GM12873 (cell line): ENCODE data around the gene CTU1.

Experiments
- CTCF ChIP-seq: IDR thresholded peaks from 2 replicates; pipeline ENCODE4 v1.5.1; 2012; ENCODE audit warnings: low read depth, mild to moderate bottlenecking, moderate library complexity, low read length, control low read depth; ENCODE audit not compliant: insufficient read depth; ENCODE audit errors: missing control alignments

CTU1 gene

DNA sequence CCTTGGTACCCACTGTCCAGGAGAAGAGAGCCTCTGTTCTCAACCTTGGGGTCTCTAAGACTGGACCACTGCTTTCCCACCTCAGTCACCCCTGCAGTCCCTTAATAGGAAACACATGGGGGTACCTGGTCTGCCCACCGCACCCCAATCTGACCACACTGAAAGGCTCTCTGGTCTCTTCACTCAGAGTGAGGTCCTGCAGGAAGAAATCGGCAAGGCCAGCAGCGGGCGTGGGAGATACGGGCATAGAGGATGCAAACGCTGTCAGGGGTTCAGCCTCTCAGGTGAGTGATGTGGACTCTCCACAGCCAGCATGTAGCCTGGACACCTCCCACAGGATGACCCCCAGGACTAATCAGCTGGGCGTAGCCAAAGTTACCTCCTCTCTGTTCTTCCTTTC is 20.0 kb upstream of the CTU1 start:
- TF ChIP-seq CTCF = no peak

DNA sequence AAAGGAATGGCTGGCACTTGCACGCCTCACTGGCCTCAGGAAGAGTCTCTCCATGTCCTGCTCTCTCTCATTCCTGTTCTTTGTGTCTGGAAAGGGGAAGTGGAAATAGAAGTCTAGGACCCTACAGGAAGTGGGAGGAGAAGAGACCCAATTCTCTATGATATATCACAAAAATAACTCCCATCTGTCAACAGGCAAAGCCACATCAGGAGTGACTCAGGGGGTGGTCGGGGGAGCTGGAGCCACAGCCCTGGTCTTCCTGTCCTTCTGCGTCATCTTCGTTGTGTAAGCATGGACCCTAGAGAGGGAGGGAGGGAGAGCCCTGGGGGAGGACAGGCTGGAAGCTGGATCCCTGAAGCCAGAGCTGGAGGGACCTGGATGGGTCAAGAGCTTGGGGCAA is 19.5 kb upstream of the CTU1 start:
- TF ChIP-seq CTCF = no peak

DNA sequence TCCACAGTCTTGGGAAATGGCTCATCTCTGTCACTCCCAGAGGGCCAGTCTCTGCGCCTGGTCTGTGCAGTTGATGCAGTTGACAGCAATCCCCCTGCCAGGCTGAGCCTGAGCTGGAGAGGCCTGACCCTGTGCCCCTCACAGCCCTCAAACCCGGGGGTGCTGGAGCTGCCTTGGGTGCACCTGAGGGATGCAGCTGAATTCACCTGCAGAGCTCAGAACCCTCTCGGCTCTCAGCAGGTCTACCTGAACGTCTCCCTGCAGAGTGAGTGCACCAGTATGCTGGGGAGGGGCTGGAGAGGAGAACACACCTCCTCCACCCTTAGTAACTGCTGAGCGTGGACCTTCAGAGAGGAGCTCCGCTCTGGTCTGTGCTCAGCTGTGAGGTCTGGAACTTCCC is 18.8 kb upstream of the CTU1 start:
- TF ChIP-seq CTCF = no peak

GRCh38 chr19:51125421-51126075 is 17.3 kb upstream of the CTU1 start:
- TF ChIP-seq CTCF = no peak

DNA sequence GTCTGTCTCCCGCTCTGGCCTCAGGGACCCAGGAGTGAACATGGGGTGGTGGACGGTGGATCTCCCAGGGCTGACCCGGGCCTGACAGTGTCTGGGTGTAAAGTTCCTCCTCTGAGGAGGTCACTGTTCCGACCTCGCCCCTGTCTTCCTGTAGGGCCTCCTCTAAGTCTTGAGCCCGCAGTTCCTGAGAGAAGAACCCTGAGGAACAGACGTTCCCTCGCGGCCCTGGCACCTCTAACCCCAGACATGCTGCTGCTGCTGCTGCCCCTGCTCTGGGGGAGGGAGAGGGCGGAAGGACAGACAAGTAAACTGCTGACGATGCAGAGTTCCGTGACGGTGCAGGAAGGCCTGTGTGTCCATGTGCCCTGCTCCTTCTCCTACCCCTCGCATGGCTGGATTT is 16.5 kb upstream of the CTU1 start, which contains the start of gene SIGLEC9:
TSS of gene SIGLEC9 (plus strand) at position 178 of the 400 bp plus-strand sequence. CDS start at position 247, 69 bp downstream.
- TF ChIP-seq CTCF = no peak

- no peak for TF ChIP-seq CTCF
These were observed 16.0 kb upstream of the CTU1 start for GRCh38 chr19:51124216-51124615.

- TF ChIP-seq CTCF = no peak
These were observed 15.6 kb upstream of the CTU1 start for GRCh38 chr19:51123802-51124201.

- TF ChIP-seq CTCF = no peak
These were observed 15.2 kb upstream of the CTU1 start for GRCh38 chr19:51123381-51123800.
